H9 (cell line): ENCODE measurements around the gene WNT9A. TPM values are rescaled to one million over a fixed set of nuclear protein-coding genes. Genes with fewer than 3 reads are reported as not detected.

ENCODE experiments used
- DNase-seq: peaks from one replicate; pipeline ENCODE4 v3.0.0-alpha.2; 2017
- H2AFZ ChIP-seq: one replicate; pipeline ENCODE4 v1.6.1; 2013; ENCODE audit warnings: mild to moderate bottlenecking, low read length, control low read depth, moderate library complexity
- H2AK5ac ChIP-seq: 2 replicates; pipeline ENCODE4 v1.6.1; 2013; ENCODE audit warnings: low read length, control low read depth, mixed read lengths; ENCODE audit not compliant: insufficient read length
- H2BK120ac ChIP-seq: one replicate; pipeline ENCODE4 v1.6.1; 2013; ENCODE audit warnings: low read depth, mild to moderate bottlenecking, low read length, control low read depth, inconsistent platforms; ENCODE audit not compliant: poor library complexity, severe bottlenecking
- H2BK12ac ChIP-seq: 2 replicates; pipeline ENCODE4 v1.6.1; 2013; ENCODE audit warnings: low read length, control low read depth, mixed read lengths, low read depth; ENCODE audit not compliant: insufficient read length
- H2BK15ac ChIP-seq: 2 replicates; pipeline ENCODE4 v1.6.1; 2013; ENCODE audit warnings: low read depth, low read length, control low read depth
- H2BK20ac ChIP-seq: one replicate; pipeline ENCODE4 v1.6.1; 2013; ENCODE audit warnings: low read depth, mild to moderate bottlenecking, low read length, control low read depth, inconsistent platforms; ENCODE audit not compliant: poor library complexity, severe bottlenecking
- H2BK5ac ChIP-seq: 2 replicates; pipeline ENCODE4 v1.6.1; 2013; ENCODE audit warnings: low read length, control low read depth, mixed read lengths; ENCODE audit not compliant: insufficient read length
- H3K14ac ChIP-seq: 2 replicates; pipeline ENCODE4 v1.6.1; 2013; ENCODE audit warnings: low read length, control low read depth; ENCODE audit not compliant: insufficient read depth
- H3K18ac ChIP-seq: 2 replicates; pipeline ENCODE4 v1.6.1; 2013; ENCODE audit warnings: low read depth, mild to moderate bottlenecking, mixed read lengths, low read length, control low read depth; ENCODE audit not compliant: insufficient read length
- H3K23ac ChIP-seq: 2 replicates; pipeline ENCODE4 v1.6.1; 2013; ENCODE audit warnings: low read length, control low read depth, mixed read lengths, low read depth; ENCODE audit not compliant: insufficient read length
- H3K23me2 ChIP-seq: 2 replicates; pipeline ENCODE4 v1.6.1; 2013; ENCODE audit warnings: low read depth, mild to moderate bottlenecking, mixed read lengths, low read length, control low read depth; ENCODE audit not compliant: insufficient read length, poor library complexity, severe bottlenecking
- H3K27ac ChIP-seq: 2 replicates; pipeline ENCODE4 v1.5.1; 2013; ENCODE audit warnings: low read length, control low read depth, mixed read lengths, low read depth; ENCODE audit not compliant: insufficient read length
- H3K27me3 ChIP-seq: 2 replicates; pipeline ENCODE4 v1.6.1; 2013; ENCODE audit warnings: low read length, control low read depth, inconsistent platforms; ENCODE audit not compliant: insufficient read depth
- H3K4ac ChIP-seq: 2 replicates; pipeline ENCODE4 v1.6.1; 2013; ENCODE audit warnings: low read depth, mild to moderate bottlenecking, control low read depth, inconsistent platforms, low read length, moderate library complexity
- H3K4me1 ChIP-seq: 2 replicates; pipeline ENCODE4 v1.6.1; 2013; ENCODE audit warnings: low read length, control low read depth, inconsistent platforms; ENCODE audit not compliant: insufficient read depth
- H3K4me2 ChIP-seq: 2 replicates; pipeline ENCODE4 v1.6.1; 2013; ENCODE audit warnings: low read length, control low read depth, mixed read lengths; ENCODE audit not compliant: insufficient read length, insufficient read depth
- H3K56ac ChIP-seq: 2 replicates; pipeline ENCODE4 v1.6.1; 2013; ENCODE audit warnings: low read depth, mild to moderate bottlenecking, mixed read lengths, low read length, control low read depth; ENCODE audit not compliant: insufficient read length
- H3K79me1 ChIP-seq: 2 replicates; pipeline ENCODE4 v1.6.1; 2013; ENCODE audit warnings: low read depth, mild to moderate bottlenecking, moderate library complexity, low read length, control low read depth, inconsistent platforms; ENCODE audit not compliant: insufficient read depth, poor library complexity, severe bottlenecking
- H3K79me2 ChIP-seq: 2 replicates; pipeline ENCODE4 v1.6.1; 2013; ENCODE audit warnings: low read length, control low read depth, inconsistent platforms; ENCODE audit not compliant: insufficient read depth
- H3K9ac ChIP-seq: 2 replicates; pipeline ENCODE4 v1.6.1; 2013; ENCODE audit warnings: low read length, control low read depth, mixed read lengths; ENCODE audit not compliant: insufficient read length; ENCODE audit errors: extremely low read depth
- H3K9me3 ChIP-seq: one replicate; pipeline ENCODE4 v1.6.1; 2013; ENCODE audit warnings: low read depth, low read length, inconsistent platforms; ENCODE audit not compliant: control insufficient read depth
- H3T11ph ChIP-seq: one replicate; pipeline ENCODE4 v1.6.1; 2013; ENCODE audit warnings: mild to moderate bottlenecking, low read length, control low read depth, inconsistent platforms
- H4K20me1 ChIP-seq: one replicate; pipeline ENCODE4 v1.6.1; 2013; ENCODE audit not compliant: control insufficient read depth, insufficient read length, insufficient read depth
- H4K5ac ChIP-seq: 2 replicates; pipeline ENCODE4 v1.6.1; 2013; ENCODE audit warnings: low read depth, mild to moderate bottlenecking, mixed read lengths, low read length, control low read depth; ENCODE audit not compliant: insufficient read length
- H4K8ac ChIP-seq: replicated peaks from 2 replicates; pipeline ENCODE4 v1.6.1; 2013; ENCODE audit warnings: low read length, control low read depth, mixed read lengths, low read depth; ENCODE audit not compliant: insufficient read length
- H4K91ac ChIP-seq: 2 replicates; pipeline ENCODE4 v1.6.1; 2013; ENCODE audit warnings: low read depth, mild to moderate bottlenecking, moderate library complexity, mixed read lengths, low read length, control low read depth; ENCODE audit not compliant: insufficient read length
- H3K27ac Mint-ChIP-seq, 3 experiments: 2 replicates in 2 of 3; 3 replicates in 1 of 3; pipeline ENCODE4 v1.8.0; 2020 to 2021; ENCODE audit warnings: mixed read lengths in 3 of 3, mild to moderate bottlenecking in 1 of 3, moderate library complexity in 1 of 3
- H3K27me3 Mint-ChIP-seq: 2 replicates; pipeline ENCODE4 v1.8.0; 2021; ENCODE audit warnings: low read depth, mild to moderate bottlenecking, moderate library complexity, mixed read lengths
- H3K36me3 Mint-ChIP-seq, 3 experiments: 2 replicates in 2 of 3; 3 replicates in 1 of 3; pipeline ENCODE4 v1.8.0; 2020 to 2021; ENCODE audit warnings: low read depth in 3 of 3, mixed read lengths in 3 of 3; ENCODE audit not compliant: insufficient read depth in 1 of 3
- H3K4me1 Mint-ChIP-seq, 2 experiments: 2 replicates each; pipeline ENCODE4 v1.8.0; 2020; ENCODE audit warnings: mixed read lengths in 2 of 2
- H3K4me3 Mint-ChIP-seq, 2 experiments: 2 replicates in 1 of 2; 3 replicates in 1 of 2; pipeline ENCODE4 v1.8.0; 2020 to 2021; ENCODE audit warnings: mild to moderate bottlenecking in 2 of 2, mixed read lengths in 2 of 2, moderate library complexity in 1 of 2
- H3K9me3 Mint-ChIP-seq, 2 experiments: 2 replicates in 1 of 2; 3 replicates in 1 of 2; pipeline ENCODE4 v1.8.0; 2020; ENCODE audit warnings: mild to moderate bottlenecking in 2 of 2, mixed read lengths in 2 of 2, moderate library complexity in 1 of 2
- WGBS: extraction: QIAGEN DNeasy Blood & Tissue Kit; methylation state at CpG from one replicate; pipeline ENCODE4 v1.1.7; 2013; ENCODE audit warnings: missing lambda C conversion rate, low lambda C conversion rate, mixed read lengths; ENCODE audit not compliant: insufficient read length; ENCODE audit errors: extremely low coverage; 5-methylcytosine and 5-hydroxymethylcytosine counted together
- total RNA-seq: library from RNA; stranded (reverse); gene quantifications from 2 replicates; pipeline ENCODE4 v1.2.1, GENCODE V29; 2021
- TF ChIP-seq, protein P1 (sequence below): fragments of 200-600 bp; sonication (generic); conservative IDR thresholded peaks from 3 replicates; pipeline ENCODE4 v1.8.0; 2021; ENCODE audit warnings: antibody characterized with exemption, mild to moderate bottlenecking

Gene WNT9A
- total RNA-seq, 1 experiment from 2014 or later, result 0.77 TPM

DNA sequence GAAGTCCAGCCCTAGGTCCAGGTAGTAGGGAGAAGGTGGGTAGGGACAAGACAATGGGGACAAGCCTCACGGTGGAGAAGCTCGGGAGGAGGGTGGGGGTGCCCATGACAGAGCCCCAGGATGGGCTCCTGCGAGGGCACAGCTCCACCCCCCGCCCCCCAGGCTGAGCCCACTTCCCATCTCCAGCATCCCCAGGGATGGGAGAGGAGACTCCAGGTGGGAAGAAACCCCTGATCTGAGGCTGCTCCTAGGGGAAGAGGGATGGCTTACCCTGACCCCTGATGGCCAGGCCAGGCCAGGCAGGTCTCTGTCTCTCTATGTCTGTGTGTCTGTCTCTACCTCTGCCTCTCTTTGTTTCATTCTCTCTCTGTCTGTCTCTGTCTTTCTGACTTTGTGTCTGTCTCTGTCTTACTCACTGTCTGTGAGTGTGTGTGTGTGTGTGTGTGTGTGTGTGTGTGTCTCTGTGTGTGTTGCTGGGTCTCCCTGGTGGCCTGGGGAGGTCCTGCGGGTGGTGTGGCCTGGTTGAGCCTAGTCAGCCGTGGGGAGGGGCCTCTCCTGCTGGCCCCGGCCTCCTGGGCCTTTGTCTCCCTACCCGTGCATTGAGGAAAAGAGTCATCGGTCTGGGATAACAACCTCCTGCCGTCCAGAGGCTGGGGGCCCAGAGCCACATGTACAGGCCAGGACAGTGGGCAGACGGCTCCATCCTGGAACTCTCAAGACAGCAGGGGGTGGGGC is 45.7 kb downstream of the WNT9A start:
- no peaks in the 10 kb centered on the region for H3K27me3 ChIP-seq
- no peak overlapping the region for H3K18ac ChIP-seq
- H4K20me1 ChIP-seq, result no peaks in the 10 kb centered on the region
- no peak overlapping the region for H3K56ac ChIP-seq
- no peak overlapping the region for H3K4me2 ChIP-seq
- Mint-ChIP-seq H3K27ac (no peak overlapping the region; a peak in 2 of 7 replicates), H3K36me3 (no peaks in the 10 kb centered on the region; a peak in 1 of 7 replicates), H3K9me3 (no peaks in the 10 kb centered on the region), H3K27me3 (no peaks in the 10 kb centered on the region), H3K4me3 (no peak overlapping the region), H3K4me1 (peaks cover 4 to 12% of the 10 kb centered on the region in 2 experiments)
- no peak overlapping the region for H3T11ph ChIP-seq
- no peak overlapping the region for H2BK5ac ChIP-seq
- peaks cover 1% of the 10 kb centered on the region; the same call in 1 of the 2 replicates for H3K4me1 ChIP-seq
- no peak overlapping the region for H2BK12ac ChIP-seq
- H3K79me2 ChIP-seq, result no peaks in the 10 kb centered on the region
- H2BK20ac ChIP-seq, result no peak overlapping the region
- H3K14ac ChIP-seq, result no peak overlapping the region
- no peak overlapping the region for H2AFZ ChIP-seq
- H4K5ac ChIP-seq, result no peak overlapping the region
- H4K91ac ChIP-seq, result no peak overlapping the region
- H3K9me3 ChIP-seq, result no peaks in the 10 kb centered on the region
- no peaks in the 10 kb centered on the region for H3K79me1 ChIP-seq
- H3K23ac ChIP-seq, result no peak overlapping the region
- no peak overlapping the region for H2AK5ac ChIP-seq
- H3K23me2 ChIP-seq, result no peaks in the 10 kb centered on the region
- no peak overlapping the region for H4K8ac ChIP-seq
- H2BK15ac ChIP-seq, result no peak overlapping the region
- no peak overlapping the region for H3K4ac ChIP-seq
- no peak overlapping the region for H3K9ac ChIP-seq
- WGBS, result no CpG with 5 or more reads among the region's 11 CpGs
- no peak overlapping the region for H3K27ac ChIP-seq
- DNase-seq, result no peak
- TF ChIP-seq, protein P1, sequence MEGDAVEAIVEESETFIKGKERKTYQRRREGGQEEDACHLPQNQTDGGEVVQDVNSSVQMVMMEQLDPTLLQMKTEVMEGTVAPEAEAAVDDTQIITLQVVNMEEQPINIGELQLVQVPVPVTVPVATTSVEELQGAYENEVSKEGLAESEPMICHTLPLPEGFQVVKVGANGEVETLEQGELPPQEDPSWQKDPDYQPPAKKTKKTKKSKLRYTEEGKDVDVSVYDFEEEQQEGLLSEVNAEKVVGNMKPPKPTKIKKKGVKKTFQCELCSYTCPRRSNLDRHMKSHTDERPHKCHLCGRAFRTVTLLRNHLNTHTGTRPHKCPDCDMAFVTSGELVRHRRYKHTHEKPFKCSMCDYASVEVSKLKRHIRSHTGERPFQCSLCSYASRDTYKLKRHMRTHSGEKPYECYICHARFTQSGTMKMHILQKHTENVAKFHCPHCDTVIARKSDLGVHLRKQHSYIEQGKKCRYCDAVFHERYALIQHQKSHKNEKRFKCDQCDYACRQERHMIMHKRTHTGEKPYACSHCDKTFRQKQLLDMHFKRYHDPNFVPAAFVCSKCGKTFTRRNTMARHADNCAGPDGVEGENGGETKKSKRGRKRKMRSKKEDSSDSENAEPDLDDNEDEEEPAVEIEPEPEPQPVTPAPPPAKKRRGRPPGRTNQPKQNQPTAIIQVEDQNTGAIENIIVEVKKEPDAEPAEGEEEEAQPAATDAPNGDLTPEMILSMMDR, result peak; percentile 44
- no peak overlapping the region for H2BK120ac ChIP-seq
